Renal cortical epithelial cell (primary cell): ENCODE results near the gene CFAP210. TPM values are rescaled to one million over a fixed set of nuclear protein-coding genes. Genes with fewer than 3 reads are reported as not detected.
"Not testable (repeated sequence)": the region's sequence is repeated elsewhere in the genome, so short reads cannot be mapped to it uniquely, and the experiment has no call there.

Experiments
- DNase-seq: peaks from one replicate; pipeline ENCODE4 v3.0.0-alpha.2; 2011; ENCODE audit warnings: low read depth
- total RNA-seq: library from RNA; depleted of rRNA; stranded (reverse); fragments of >200 nt; gene quantifications from 2 replicates; pipeline ENCODE4 v1.2.3, GENCODE V29; 2014

Gene CFAP210
- total RNA-seq, 1 donor from 2014 or later: 0.25 TPM

- DNase-seq: no peak
Observed at GRCh38 chr2:169712791-169713227, 18.6 kb upstream of the CFAP210 start.

DNA sequence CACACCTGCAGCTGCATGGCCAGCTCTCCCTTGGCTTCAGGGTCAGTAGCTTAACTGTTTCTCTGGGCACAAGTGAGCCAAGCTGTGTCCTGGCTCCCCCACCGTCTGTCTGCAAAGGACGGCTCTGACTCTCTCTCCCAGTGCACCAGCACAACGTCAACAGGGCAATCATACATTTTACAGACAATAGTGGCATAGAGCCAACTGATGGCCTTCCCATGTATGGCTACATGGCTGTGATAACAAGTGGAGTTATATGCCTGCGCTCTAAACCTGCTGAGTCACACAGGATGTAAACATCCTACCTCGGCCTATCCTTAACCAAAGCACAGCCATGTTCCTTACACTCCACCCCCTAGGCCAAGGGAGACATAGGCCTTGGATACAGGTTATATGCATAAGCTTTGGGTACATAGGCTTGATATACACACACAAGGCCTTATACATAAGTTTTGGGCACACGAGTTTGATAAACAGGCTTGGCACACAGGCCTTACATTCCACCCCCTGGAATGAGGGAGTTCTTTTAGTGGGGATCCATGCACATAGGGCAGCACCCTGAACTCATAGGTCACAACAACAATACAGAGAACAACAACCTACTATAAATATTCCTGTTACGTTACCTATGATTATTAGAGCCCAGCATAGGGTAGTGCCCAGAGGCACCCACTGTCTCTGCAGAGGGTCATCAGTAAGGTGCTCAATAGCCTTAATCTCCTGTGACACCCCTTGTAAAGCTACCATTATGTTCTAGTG is 17.7 kb upstream of the CFAP210 start:
- no peak for DNase-seq

GRCh38 chr2:169709981-169710380 is 15.8 kb upstream of the CFAP210 start:
- no peak for DNase-seq

- no peak for DNase-seq
Observed at GRCh38 chr2:169709331-169709730, 15.1 kb upstream of the CFAP210 start.

DNA sequence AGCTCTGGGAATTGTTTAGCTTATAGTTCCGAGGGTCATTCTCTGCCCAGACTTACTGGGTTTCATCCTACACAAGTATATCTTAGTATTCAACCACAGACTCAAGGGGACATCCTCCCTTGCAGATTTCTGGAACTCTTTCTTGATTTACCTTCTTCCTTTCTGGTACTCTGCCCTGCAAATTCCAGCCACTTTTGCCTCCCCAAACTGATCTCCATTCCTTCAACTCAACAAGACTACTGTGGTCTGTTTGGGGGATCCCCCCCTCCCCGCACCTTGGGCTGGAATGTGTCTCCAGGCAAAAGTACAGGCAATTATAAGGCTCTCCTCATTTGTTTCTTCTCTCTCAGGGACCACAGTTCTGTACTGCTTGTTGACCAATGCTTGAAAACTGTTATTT is 13.4 kb upstream of the CFAP210 start:
- no peak for DNase-seq

GRCh38 chr2:169705927-169706326 is 11.7 kb upstream of the CFAP210 start:
- peak; percentile 95 for DNase-seq

- no peak for DNase-seq
Observed at GRCh38 chr2:169704160-169704708, 10.0 kb upstream of the CFAP210 start.

DNA sequence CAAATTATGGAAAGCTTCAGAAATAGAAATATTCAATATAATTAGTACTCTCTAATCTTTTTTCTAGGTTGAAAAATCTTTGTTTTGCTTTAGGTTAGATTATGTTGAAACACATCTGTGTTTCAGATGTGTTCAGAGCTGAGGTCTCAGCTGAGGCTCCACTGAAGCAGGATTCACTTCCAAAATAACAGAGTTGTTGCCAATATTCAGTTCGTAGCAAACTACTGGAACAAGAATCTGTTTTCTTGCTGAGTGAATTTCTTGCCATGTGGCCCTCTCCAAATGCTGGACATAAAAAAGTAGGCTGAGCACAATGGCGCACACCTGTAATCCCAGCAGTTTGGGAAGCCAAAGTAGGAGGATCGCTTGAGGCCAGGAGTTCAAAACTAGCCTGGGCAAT is 8.8 kb upstream of the CFAP210 start:
- no peak for DNase-seq

DNA sequence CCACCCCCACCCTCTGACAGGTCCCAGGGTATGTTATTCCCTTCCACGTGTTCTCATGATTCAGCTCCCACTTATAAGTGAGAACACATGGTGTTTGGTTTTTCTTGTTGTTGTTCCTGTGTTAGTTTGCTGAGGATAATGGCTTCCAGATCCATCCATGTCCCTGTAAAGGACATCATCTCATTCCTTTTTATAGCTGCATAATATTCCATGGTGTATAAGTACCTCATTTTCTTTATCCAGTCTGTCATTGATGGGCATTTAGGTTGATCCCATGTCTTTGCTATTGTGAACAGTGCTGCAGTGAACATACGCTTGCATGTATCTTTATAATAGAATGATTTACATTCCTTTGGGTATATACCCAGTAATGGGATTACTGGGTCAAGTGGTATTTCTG is 5.0 kb upstream of the CFAP210 start:
- DNase-seq: not testable (repeated sequence)

GRCh38 chr2:169696381-169696780 is 2.2 kb upstream of the CFAP210 start:
- no peak for DNase-seq

- DNase-seq: no peak
Observed at GRCh38 chr2:169694894-169695260, 672 bp upstream of the CFAP210 start.

- DNase-seq: peak; percentile 33
Observed at GRCh38 chr2:169693360-169693759, 845 bp downstream of the CFAP210 start.

- no peak for DNase-seq
Observed at GRCh38 chr2:169692718-169693117, 1.5 kb downstream of the CFAP210 start.

GRCh38 chr2:169690958-169691357 is 3.2 kb downstream of the CFAP210 start:
- no peak for DNase-seq

DNA sequence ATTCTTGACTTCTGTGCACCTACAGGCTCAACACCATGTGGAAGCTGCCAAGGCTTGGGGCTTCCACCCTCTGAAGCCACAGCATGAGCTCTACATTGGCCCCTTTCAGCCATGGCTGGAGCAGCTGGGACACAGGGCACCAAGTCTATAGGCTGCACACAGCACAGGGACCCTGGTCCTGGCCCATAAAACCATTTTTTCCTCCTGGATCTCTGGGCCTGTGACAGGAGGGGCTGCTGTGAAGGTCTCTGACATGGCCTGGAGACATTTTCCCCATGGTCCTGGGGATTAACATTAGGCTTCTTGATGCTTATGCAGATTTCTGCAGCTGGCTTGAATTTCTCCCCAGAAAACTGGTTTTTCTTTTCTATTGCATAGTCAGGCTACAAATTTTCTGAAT is 6.3 kb downstream of the CFAP210 start:
- DNase-seq: not testable (repeated sequence)

GRCh38 chr2:169686825-169687224 is 7.4 kb downstream of the CFAP210 start:
- not testable (repeated sequence) for DNase-seq

- not testable (repeated sequence) for DNase-seq
Observed at GRCh38 chr2:169684712-169685111, 9.5 kb downstream of the CFAP210 start.

- DNase-seq: no peak
Observed at GRCh38 chr2:169684135-169684565, 10.1 kb downstream of the CFAP210 start.

DNA sequence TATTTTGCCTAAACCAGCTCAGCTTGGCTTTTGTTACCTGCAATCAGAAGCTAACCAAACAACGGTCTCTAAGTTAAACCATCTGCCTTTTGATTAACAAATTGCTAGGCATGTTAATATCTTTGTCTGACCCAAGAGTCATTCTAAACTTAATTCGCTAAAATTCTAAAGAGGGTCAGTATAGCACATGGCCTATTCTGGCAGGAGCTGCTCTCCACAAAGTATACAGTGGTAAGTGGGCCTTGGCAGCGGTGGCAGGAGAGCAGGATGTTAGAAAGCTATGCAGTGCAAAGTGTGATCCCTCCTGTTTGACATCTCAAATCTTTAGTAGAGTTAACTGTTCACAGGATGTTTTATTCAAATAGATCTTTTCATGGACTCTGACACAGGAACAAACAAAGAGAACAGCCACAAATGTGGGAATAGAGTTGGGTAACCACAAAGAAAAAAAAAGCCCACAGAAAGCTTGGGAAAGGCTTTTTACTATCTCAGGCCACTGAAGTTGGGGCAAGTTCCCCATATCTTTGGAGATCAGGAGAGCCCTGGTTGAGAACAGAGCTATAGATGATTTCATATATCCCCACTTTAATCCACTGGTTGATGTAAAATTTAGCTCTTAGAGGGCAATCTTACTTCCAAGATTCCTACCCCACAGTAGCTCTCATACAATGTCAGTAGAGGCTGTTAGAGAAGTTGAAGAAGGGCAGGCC is 10.6 kb downstream of the CFAP210 start:
- DNase-seq: peak; percentile 22

DNA sequence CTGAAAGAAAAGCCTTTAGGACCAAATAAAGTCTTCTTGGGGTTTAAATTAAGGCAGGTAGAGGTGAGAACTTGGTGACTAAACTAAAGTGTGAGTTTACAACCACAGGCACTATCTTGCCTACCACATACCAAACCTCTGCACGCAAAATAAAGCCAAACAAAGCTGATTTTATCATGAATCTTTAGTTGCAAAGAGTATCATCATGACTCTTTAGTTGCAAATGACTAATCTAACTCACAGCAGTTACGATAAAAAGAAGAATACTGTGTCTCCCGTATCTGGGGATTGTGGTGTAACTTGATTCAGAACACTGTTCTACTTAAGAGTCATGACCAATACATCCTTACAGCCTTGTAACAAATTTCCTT is 11.2 kb downstream of the CFAP210 start:
- no peak for DNase-seq

GRCh38 chr2:169676850-169677249 is 17.4 kb downstream of the CFAP210 start:
- DNase-seq: no peak

DNA sequence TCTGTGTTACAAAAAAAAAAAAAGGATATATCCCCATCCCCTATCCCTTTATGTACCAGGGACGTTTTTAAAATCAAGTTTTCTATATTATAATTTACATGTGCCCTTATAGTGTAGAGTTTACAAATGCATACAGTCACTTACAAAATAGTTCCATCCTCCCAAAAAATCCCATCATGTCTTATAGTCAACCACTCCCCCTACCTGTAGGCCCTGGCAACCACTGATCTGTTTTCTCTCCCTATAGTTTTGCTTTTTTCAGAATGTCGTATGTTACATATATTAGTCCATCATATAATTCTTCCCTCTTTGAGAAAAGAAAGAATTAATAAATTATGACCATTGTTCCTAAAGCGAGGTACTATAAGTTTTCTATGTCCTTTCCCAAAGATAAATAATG is 17.8 kb downstream of the CFAP210 start:
- no peak for DNase-seq

DNA sequence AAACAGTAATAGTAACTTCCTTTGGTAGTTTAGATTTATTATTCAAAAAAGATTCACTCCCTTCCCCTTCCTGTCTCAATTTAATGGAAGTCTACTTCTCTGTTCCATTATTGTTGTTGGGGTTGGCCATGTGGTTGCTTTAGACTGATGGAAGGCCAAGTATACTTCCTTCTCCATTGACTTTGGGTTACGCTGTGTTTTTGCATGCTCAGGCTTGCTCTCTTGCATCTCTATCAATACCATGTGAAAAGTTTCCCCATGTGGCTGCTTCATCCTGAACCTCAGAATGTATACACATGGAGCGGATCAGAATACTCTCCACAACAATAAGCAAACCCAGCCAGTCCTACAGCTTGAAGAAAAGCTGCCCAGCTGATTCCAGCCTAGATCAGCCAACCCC is 20.3 kb downstream of the CFAP210 start:
- no peak for DNase-seq
